NCI-H82 treated with DMSO at 0.1 percent for 48 hours (cell line): ENCODE measurements around the gene LFNG.
A peak's percentile ranks its signal among the peaks of the same experiment; 100 is the strongest.

Source experiments
- DNase-seq: peaks from one replicate; lab custom pipeline; 2025; ENCODE audit not compliant: unreplicated experiment; lab: John Stamatoyannopoulos, UW

Gene LFNG

DNA sequence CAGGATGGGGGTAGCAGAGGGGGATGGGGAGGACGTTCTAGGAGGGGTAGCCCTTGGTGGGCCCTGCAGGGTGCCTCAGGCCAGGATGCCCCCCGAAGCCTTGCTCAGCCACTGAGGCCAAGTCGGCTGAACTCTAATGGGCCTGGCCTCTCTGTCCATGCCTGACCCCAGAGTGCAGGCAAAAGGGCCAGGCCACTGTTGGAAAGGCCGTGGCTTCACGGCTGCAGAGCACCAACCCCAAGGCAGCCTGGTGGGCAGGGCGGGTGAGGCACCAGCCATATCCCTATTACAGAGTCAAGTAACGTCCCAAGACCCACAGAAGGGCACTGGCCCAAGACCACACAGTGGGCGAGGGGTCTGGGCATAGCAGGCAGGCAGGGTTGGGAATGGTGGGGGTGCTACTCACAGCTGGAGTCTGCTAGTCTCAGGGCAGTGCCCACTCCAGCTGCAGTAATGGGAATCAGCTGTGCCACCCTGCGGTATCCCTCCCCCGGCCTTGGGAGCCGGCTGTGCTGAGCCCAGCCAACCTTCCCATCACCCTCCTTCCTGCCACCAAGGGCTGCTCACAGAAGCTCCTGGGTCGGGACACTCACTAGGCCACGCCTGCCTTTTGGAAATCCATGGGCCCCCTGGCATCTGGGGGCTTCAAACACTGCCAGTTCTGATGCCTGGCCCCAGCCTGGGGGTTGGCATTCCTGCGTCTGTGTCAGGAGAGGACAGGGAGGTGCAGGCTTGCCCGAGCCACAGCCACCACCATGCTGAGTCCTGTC is 4.0 kb upstream of the LFNG start:
- DNase-seq, result no peak

DNA sequence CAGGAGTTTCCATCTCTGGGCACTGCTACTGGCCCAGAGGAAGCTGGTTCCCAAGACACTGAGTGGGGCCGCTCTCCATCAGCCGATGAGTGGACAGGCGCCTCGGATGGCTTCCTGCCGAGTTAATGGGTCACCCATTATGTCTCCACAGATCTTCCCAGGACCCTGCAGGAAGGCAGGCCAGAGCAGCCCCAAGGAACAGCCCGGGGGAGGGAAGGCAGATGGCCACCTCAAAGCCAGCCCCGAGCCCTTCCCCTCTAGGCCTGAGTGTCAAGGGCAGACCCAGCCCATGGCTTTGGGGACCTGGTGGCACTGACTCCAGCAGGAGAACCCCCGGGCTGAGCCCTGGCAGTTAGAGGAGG is 3.4 kb upstream of the LFNG start:
- no peak for DNase-seq

DNA sequence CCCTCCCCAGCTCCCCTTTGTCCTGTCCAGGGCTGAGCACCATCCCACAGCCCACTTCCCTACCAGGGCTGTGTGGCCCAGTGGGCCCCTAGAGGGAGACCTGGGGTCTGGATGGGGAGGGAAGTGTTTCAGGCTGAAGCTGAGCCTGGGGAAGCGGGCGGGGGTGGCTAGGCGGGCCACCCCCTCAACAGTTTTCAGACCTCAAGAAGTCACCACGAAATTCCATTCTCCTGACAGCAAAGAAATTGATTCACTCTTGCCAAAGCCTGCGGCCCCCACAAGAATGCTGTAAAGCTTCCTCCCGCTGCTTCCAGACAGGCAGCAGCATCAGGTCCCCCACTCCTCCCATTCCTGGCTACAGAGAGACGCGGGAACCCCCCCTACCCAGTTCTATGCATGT is 2.5 kb upstream of the LFNG start:
- DNase-seq, result no peak

GRCh38 chr7:2517678-2518507 is 1.7 kb upstream of the LFNG start:
- DNase-seq, result peak; percentile 70

- DNase-seq, result no peak
Observed at GRCh38 chr7:2518737-2519118, 846 bp upstream of the LFNG start.

GRCh38 chr7:2520131-2520760 is 672 bp downstream of the LFNG start:
- no peak for DNase-seq

GRCh38 chr7:2520761-2521290 is 1.3 kb downstream of the LFNG start:
- no peak for DNase-seq

GRCh38 chr7:2521341-2521745 is 1.8 kb downstream of the LFNG start:
- no peak for DNase-seq

- no peak for DNase-seq
Observed at GRCh38 chr7:2521952-2522591, 2.5 kb downstream of the LFNG start.

GRCh38 chr7:2522780-2523433 is 3.3 kb downstream of the LFNG start:
- peak; percentile 78 for DNase-seq

DNA sequence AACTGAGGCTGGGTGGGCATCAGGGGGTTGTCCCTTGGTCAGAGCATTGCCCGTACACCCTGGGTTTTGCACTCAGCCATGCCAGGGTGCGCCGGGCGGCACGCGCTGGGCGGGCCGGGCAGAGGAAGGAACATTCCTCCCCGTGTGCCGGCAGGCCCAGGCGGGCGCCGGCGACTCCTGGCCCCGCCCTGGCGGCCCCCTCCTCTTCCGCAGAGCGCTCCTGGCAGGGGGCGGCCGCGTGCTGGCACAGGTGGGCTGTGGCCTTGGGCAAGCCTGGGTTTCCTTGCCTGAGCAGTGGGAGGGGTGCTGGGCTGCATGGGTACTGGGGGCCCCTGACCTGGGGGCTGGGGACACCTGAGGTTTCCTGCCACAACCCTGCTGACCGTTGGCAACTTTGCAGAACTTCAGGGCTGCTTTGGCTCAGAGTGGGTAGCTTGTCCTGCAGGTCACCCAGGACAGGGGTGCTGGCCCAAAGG is 3.9 kb downstream of the LFNG start:
- no peak for DNase-seq

DNA sequence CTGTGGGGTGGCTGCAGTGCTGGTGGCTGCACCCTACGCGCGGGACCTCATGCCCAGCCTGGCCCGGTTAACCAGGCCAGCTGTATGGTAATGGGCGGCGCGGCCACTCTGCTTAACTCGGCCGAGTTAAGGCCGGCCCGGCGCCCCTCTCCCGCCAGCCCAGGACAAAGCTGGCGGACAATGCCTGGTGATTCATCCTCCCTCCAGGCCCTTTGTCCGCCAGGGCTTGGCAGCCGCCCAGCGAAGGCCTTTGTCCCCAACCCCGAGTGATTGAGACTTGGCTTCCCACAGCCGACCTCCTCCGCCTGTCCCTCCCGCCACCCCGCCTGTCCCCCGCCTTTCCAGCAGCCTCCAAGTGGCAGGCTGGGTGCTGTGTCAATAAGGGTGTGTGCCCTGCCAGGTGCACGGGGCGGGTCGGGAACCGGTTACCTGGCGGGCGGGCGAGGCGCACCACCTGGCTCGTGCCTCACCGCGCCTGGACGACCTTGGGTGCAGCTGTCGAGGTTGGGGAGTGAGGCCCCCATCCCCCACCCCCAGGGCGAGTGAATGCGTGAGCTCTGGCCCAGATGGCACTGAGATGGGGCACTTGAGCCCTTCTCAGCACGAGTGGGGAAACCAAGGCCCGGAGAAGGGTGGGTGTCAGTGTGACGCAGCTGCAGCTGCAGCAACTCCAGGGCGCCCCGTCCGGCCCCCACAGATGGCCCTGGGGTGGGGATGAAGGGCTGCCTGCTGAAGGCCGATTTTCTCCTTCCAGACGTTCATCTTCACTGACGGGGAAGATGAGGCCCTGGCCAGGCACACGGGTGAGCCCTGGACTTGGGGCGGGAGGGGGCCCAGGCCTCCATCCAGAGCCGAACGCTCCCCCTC is 4.6 kb downstream of the LFNG start:
- no peak for DNase-seq

DNA sequence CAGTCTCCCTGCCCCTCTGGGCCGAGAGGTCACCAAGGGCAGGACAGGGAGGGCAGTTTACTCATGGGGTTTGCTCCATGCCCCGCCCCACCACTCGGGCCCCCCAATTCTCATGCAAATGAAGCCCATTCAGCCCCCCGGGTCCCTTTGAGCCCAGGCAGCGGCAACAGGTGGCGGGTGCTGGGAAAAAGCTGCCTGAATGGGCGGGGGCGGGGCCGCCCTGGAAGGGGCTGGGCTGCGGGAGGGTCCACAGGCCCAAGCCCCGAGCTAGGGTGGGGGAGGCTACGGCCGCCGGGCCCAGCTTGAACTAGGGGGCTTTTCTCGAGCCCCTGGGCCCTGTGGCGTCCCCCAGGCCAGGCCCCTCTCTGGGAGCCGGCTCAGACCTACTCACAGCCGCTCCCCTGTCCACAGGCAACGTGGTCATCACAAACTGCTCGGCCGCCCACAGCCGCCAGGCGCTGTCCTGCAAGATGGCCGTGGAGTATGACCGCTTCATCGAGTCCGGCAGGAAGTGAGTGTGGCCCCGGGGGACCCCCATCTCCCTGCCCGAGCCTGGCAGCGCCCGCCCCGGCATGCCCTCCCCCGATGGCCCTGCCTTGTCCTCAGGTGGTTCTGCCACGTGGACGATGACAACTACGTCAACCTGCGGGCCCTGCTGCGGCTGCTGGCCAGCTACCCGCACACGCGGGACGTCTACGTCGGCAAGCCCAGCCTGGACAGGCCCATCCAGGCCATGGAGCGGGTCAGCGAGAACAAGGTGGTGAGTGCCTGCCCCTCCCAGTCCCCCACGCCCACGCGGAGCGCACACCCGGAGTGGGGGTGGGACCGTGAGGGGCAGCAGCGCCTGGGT is 5.5 kb downstream of the LFNG start:
- no peak for DNase-seq

DNA sequence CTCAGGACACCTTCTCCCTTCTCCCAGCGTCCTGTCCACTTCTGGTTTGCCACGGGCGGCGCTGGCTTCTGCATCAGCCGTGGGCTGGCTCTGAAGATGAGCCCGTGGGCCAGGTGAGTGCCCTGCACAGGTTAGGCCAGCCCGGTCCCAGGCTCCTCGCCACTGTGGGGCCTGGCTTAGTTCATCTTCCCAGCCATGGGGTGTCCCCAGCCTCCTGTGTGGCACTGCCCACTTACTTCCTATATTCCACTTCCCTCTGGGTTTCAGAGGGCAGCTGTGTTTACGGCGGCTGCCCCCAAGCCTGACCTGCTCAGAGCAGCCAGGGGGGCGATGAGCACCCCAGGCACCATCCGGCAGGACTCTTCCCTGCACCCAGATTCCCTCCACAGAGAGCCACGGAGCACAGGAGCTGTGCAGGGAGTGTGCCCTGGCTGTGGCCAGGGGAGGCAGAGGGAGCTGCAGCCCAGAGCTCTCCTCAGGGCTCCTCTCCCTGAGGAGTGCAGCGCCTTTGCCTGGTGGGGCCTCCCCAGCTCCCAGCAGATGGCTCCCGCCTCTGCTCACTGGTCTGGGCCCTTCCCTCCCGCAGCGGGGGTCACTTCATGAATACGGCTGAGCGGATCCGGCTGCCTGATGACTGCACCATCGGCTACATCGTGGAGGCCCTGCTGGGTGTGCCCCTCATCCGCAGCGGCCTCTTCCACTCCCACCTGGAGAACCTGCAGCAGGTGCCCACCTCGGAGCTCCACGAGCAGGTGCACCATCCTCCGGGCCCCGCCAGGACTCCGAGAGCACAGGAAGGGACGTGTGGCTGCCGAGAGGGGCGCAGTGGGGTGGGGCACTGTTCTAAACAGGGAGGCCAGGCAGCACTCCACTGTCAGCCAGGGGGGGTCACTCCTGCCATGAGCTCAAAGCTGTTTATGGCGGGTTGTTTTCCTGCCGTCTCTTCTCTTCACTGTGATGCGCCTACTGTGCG is 6.4 kb downstream of the LFNG start:
- no peak for DNase-seq

DNA sequence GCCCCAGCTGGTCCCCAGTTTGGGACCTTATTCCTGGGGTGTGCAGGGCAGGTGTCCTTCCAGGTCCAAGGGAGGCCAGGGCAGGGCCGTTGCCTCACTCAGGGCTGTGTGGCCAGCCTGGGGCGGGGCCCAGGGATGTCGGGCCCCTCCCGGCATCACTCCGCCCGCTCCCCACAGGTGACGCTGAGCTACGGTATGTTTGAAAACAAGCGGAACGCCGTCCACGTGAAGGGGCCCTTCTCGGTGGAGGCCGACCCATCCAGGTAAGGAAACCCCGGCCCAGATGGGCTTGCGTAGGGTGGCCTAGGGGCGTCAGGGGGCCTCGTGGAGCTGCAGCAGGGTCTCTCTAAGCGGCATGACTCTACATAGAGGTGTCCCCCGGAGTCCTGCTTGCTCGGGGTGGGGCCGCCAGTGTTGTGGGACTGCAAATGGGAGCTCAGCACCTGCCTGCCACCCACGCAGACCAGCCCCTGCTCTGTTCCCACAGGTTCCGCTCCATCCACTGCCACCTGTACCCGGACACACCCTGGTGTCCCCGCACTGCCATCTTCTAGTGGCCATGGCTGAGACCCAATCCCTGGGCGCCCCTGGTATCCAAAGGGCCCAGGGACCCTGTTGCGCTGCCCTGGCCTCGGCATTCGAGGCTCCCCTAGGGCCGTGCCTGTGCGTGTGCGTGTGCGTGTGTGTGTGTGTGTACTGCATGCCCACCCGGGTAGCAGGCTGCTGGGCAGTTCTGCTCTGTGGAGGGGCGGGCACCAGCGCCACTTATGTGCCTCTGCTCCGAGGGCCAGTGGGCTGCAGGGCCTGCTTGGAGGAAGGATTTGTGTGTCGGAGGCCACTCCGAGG is 7.3 kb downstream of the LFNG start:
- DNase-seq, result no peak
